Lung microvascular endothelial cell (primary cell): ENCODE data around the gene YPEL2. TPM values are rescaled to one million over a fixed set of nuclear protein-coding genes. Genes with fewer than 3 reads are reported as not detected.
A peak's percentile ranks its signal among the peaks of the same experiment; 100 is the strongest.
"Not testable (repeated sequence)": the region's sequence is repeated elsewhere in the genome, so short reads cannot be mapped to it uniquely, and the experiment has no call there.

Source experiments
- DNase-seq, 2 donors: peaks; one replicate each; pipeline versions ENCODE4 v3.0.0 to v3.0.0-alpha.2; 2010; ENCODE audit warnings: low read depth in 2 of 2
- total RNA-seq: library from RNA; depleted of rRNA; stranded (reverse); fragments of >200 nt; gene quantifications from 2 replicates; pipeline ENCODE4 v1.2.1, GENCODE V29; 2014

The YPEL2 gene
- total RNA-seq, 1 donor from 2014 or later, result 60.9 TPM

- DNase-seq, result no peak
Measured at GRCh38 chr17:59404471-59404870, 73.0 kb downstream of the YPEL2 start.

DNA sequence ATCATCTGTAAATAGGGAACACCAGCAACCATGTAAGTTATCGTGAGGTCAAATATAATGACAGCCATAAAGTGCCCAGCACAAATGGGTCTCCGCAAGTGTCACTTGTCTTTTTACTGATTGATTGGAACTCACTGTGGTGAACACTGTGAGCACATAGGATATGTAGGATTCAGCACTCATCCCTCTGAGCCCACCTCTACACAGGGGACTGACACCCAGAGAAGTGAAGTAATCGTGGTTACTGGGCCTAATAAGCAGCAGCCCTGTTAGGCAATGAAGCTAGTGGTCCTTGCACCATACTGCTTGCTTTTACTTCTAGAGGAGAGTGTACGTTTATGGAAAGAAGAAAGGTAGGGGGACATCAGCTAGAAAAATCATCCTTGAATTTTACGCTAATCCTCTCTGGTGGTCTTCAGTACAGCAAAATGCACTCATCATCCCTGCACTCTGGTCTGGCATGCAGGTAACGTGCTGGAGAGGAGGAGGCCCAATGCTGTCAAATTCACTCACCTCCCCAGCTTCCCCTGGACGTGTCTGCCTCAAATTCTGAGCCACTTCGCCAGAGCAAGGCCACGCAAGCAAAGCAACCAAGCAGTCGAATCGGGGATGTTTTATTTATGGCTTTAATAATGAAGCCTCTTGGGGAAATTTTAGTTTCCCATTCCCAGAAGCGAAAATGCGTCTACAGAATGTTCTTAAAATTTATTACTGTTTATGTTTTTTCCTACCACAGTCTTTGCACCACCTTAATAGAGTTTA, 74.7 kb downstream of the YPEL2 start:
- no peak for DNase-seq

- DNase-seq, result no peak
Measured at GRCh38 chr17:59406808-59407381, 75.4 kb downstream of the YPEL2 start.

- no peak for DNase-seq
Measured at GRCh38 chr17:59409336-59410048, 78.0 kb downstream of the YPEL2 start.

DNA sequence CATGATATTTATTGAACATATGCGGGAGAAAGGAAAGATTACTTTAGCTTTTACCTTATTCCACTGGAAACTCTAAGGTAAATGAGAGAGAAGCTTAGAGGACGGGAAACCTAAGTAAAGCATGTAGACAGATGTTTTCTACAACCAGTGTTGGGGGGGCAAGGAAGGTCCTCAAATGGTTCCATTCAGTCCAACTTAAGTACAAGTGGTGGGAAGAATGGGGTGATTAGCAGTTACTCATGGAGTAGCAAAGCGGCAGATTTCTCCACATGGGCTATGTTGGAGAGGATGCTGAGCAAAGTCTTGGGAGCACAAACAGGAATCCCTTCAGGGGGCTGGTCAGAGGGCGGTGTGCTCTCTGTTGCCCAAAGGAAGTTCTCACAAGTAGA, 78.6 kb downstream of the YPEL2 start:
- DNase-seq, result no peak

DNA sequence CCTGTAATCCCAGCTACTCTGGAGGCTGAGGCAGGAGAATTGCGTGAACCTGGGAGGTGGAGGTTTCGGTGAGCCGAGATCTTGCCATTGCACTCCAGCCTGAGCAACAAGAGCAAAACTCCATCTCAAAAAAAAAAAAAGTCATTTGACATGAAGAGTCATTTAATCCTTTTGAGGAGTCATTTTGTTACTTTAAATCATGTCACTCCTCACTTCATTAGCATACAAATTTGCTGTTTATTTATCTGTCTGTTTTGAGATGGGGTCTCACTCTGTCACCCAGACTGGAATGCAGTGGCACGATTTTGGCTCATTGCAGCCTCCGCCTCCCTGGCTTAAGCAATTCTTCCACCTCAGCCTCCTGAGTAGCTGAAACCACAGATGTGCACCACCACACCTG, 81.0 kb downstream of the YPEL2 start:
- DNase-seq, result not testable (repeated sequence)

GRCh38 chr17:59413014-59413766, 81.7 kb downstream of the YPEL2 start:
- no peak for DNase-seq

DNA sequence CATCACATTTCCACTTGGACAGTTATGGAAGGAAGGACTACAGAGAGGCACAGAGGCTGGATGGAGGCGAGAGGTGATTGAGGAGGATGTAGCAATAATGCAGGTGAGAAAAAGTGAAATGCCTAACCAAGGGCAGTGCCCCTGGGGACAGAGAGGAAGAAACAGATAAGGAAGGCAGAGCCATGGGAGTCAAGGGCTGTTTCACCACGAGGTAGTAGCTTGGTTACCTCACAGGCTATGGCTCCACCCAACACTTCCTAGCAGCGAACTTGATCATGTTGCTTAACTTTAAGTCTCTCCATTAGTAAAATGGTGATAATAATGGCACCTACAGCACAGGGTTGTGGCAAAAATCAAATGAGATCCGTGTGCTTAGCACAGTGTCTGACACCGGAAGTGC, 83.9 kb downstream of the YPEL2 start:
- no peak for DNase-seq

DNA sequence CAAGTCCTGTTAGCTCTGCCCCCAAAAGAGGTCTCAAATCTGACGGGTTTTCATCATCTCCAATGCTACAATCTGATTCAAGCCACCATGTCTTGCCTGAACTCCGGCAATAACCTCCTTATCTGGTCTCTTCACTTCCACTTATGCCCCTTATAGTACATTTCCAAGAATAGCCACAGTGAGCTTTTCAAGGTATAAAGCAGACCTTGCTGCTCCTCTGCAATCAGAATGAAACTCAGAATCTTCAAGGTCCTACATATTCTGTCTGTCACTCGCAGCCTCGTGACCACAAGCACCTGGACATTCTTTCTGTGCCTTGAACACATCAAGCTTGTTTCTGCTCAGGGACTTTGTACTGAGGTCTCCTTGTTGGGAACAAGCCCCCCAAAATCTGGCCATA, 84.7 kb downstream of the YPEL2 start:
- DNase-seq, result no peak

GRCh38 chr17:59417452-59417851, 86.0 kb downstream of the YPEL2 start:
- DNase-seq, result no peak

- no peak for DNase-seq
Measured at GRCh38 chr17:59418732-59419166, 87.3 kb downstream of the YPEL2 start.

- no peak for DNase-seq
Measured at GRCh38 chr17:59420901-59421300, 89.4 kb downstream of the YPEL2 start.

DNA sequence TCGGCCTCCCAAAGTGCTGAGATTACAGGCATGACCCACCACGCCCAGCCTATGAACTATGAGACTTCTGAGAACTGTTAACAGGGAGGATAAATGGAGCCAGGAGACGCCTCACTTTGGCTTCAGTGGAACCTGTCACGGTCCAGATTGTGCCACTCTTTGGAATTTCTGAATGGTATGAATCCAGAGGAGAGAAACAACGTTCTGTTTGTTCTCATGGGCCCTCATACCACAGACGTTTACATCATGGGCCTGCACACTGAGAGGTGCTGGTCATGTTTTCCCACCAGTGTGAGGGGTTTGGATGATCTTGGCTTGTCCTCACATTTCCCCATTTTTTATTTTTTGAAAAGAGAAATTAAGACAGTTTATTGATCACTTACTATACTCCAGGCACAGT, 90.3 kb downstream of the YPEL2 start:
- no peak for DNase-seq

DNA sequence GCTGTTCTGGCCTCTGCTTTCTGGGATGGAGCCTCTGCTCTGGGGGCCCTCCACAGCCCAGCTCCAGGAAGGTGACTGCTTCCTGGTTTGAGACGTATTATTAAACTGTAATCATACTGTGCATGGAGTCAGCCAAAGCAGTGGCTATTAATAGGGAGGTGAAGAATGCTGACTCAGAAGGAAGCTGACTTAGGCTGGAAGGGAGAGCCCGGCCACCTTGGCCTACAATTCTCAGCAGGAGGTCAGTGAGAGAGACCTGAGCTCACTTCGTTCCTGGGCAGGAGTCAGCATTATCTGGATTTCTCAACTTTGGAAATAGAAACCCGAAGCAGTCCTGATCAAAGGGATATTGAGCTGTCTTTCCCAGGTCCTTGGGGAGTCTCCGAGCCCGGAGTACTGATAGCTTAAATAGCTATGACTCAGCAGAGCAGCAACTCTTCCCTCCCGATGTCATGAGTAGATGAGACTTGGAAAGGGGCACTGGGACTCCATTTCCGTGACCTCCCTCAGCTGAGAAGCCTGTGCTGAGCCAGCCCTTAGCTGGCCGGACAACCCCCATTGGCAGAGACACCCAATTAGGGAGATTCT, 91.8 kb downstream of the YPEL2 start:
- DNase-seq, result peak; percentile 44 to 85

DNA sequence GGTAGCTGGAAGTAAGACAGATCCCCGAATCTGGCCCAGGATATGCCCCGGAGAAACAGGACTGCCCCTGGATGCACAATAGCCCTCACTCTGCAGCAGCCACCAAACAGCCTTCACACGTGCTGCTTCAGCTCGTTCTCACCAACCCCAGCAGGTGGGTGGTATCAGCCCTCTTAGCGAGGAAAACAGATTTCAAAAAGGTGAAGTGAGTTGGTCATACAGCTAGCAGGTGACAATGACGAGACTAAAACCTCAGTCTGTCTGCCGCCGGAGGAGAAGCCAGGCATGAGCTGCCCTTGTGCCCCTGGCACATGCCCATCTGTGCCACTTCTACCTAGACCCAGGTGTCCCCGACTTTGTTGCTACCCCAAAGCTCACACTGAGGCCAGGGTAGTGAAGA, 92.4 kb downstream of the YPEL2 start:
- no peak for DNase-seq

DNA sequence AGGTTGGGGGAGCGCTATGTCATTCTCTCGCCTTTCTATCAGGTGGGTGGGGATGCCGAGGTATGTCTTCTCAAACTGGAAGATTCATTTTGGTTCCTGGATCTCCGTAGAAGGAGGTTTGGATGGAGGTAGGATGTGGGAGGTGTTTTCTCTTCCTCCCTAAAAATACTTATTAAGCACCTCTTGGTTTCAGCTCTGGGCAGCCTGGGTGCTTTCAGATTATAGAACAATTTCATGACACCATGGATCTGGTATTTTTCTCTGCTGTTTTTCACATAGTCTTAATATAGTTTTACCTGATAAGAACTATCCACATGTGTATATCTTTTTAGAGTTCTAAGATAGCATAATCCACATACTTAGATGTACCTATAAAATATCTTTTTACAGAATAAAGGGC, 92.9 kb downstream of the YPEL2 start:
- DNase-seq, result no peak

DNA sequence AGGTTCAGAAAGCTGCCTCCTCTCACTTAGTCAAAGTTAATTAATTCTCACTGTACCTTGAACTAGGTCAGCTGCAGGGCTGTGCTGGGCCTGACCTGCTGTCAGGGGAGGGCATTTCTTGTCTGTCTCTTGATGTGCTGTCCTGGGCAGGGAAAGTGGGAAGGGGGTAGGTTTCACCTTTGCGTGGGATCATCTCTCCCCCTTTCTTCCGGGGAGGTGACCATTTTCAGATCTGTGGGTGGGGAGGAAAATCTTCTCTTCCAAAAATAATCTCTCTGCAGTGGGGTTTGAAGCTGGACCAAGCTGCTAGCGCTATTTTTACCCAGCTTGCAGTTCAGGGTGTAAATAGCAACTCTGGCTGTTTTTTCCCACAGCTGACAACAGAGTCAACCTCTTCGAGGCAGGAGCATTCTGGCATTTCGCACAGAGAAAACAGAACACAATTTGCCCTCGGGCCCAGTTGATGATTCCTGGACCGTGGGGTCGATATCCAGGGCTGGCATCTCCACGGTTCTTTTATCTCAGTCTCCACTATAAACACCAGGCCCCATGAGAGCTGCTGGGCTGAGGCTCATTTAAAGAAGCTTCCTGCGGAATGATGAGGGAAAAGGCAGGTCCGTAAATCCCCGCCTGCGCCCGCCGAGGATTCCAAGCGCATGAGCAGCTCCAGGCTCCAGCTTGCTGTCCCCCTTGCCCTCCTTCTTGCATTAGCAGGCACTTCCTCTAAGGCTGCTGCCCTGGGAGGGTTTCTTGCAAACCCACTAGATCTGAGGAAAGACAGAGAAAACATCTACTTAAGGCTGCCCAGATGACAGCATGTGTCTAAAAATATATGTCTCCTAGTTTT, 93.9 kb downstream of the YPEL2 start:
- peak; percentile 37 to 85 for DNase-seq

- DNase-seq, result no peak
Measured at GRCh38 chr17:59426031-59426430, 94.6 kb downstream of the YPEL2 start.

- peak; percentile 84 to 97 for DNase-seq
Measured at GRCh38 chr17:59427425-59427921, 96.0 kb downstream of the YPEL2 start.

DNA sequence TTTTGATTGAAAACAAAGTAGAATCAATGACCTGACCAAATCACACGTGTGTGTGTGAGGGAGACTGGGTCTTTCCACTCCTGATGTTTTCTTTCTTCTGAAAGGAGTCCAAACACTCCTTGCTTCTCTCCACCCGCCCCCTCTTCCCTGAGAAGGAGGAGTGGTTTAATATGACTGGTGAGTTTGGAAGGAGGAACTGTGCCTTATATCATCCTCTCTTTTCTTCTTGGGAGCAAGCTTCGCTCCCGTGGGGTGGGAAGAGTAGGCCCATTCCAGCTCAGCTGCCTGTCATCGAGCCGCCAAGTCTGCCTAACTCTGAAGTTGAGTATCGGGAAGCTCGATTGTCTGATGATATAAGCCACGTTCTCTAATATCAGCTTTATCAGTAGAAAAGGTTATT, 96.5 kb downstream of the YPEL2 start:
- DNase-seq, result peak; percentile 12 to 65
